ENCODE results near the gene ATP2B2. TPM values are rescaled to one million over a fixed set of nuclear protein-coding genes. Genes with fewer than 3 reads are reported as not detected.

ATP2B2 gene
- total RNA-seq, 1 experiment from 2014 or later: not detected

DNA sequence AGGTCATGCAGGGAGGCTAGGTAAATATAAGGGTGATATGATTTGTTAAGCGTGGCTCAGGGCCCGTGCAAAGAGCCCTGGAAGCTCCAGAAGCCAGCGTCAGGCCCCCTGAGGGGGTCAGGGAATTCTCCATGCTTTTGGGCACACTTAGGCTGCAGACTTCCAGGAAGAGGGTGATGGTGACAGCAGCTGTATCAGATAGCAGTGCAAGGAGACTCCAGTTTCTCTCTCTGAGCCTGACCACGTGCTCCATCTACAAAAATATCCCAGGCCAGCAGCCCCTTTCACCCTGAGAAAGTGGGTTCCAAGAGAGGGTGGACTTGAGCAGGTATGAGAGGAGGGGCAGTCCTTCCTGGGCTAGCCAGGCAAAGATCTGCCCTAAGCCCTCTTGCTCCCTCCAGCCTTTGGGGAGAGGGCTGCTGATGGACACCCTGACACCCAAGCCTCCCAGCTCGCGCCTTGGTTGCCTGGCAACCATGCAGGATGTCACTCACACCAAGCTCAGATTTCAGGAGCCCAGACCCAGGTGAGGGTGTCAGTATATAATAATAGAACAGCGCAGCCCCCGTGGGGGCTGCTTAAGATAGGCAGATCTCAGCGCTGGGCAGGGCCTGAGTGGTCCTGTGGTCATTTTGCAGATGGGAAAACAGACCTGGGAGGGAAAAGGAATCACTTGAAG is 35.8 kb downstream of the ATP2B2 start:
- no peaks in the 10 kb centered on the region for H3K9me2 ChIP-seq (ENCODE audit: insufficient read depth)
- no peaks in the 10 kb centered on the region for H3K9me3 ChIP-seq (ENCODE audit: control insufficient read depth in 1 of 2, insufficient read depth in 1 of 2, low read depth in 1 of 2, low read length in 2 of 2)
- DNase-seq (ENCODE audit: low read depth, low spot score) (no peak), ATAC-seq (no peak)
- no peak for TF ChIP-seq SIN3A (IDR thresholded peaks at IDR 0.05; ENCODE audit: low read depth)
- TF ChIP-seq FOSL1 (IDR thresholded peaks at IDR 0.05; ENCODE audit: low read depth): no peak
- TF ChIP-seq EZH2 (IDR thresholded peaks at IDR 0.05): no peak
- no peak for TF ChIP-seq EZH2phosphoT487 (IDR thresholded peaks at IDR 0.05; ENCODE audit: borderline replicate concordance)
- no TSS peak for BruUV-seq (replicated peaks)
- no peak overlapping the region for H3K27ac ChIP-seq (ENCODE audit: low read depth, low read length)
- ChIA-PET RAD21 (ENCODE audit: low non-redundant PET in 1 of 2, low total read pairs in 2 of 2, uncharacterized antibody in 2 of 2, unreplicated experiment in 2 of 2) (no interaction called here), CTCF (no interaction called here), POLR2A (no interaction called here)
- no peak overlapping the region for H2AFZ ChIP-seq (ENCODE audit: low read depth, low read length, poor library complexity, severe bottlenecking)
- H3K36me3 ChIP-seq (ENCODE audit: control insufficient read depth in 1 of 2, insufficient read depth in 2 of 2, low read length in 2 of 2): no peaks in the 10 kb centered on the region
- H3K79me2 ChIP-seq (ENCODE audit: insufficient read depth, low read length): no peaks in the 10 kb centered on the region
- no peak overlapping the region for H3K4me3 ChIP-seq (replicated peaks in 1 of 2; ENCODE audit: low read depth in 1 of 2, low read length in 2 of 2)
- intact Hi-C loops (cut with micrococcal nuclease): no loop called here
- no peaks in the 10 kb centered on the region for H4K20me1 ChIP-seq (ENCODE audit: insufficient read depth)
- no peak overlapping the region for H3K4me2 ChIP-seq (ENCODE audit: low read length)
- H3K4me1 ChIP-seq (ENCODE audit: control insufficient read depth in 1 of 2, insufficient read depth in 2 of 2, low read length in 2 of 2): no peaks in the 10 kb centered on the region
- no peak overlapping the region for H3K9ac ChIP-seq (ENCODE audit: low read length)
- H3K27me3 ChIP-seq (ENCODE audit: insufficient read depth, low read length): peaks cover 17% of the 10 kb centered on the region; the same call in 1 of the 2 replicates

DNA sequence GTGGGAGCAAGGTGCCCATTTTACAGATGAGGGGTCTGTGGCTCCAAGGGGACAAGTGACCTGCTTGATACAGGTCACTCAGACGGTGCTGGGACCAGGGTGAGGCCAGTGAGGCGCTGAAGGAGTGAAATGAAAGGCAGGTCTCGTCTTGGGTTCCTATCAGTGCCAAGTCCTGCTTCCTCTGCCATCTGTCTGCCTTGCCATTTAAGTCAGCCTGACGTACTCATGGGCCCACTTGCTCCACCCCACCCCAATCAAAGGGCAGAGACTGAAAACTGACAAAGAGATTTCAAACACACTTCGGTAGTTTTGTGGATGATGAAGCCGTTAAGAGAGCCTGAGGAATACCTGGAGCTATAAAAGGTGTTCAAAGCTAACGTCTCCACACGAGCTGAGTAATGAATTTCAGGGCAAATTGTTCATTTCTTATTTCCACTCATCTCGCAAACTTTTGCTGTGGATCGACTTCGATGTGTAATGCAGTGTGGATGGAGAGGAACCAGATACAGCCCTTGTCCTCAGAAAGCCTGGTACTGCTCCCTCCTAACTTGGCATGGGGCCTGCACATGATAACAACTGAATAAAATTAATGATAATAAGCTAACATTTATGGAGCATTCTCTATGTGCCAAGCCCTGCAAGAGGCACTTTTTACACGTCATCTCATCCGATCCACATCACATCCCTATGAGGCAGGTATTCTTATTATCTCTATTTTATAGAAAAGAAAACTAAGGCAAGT is 36.6 kb downstream of the ATP2B2 start:
- intact Hi-C loops (cut with micrococcal nuclease): no loop called here
- H3K27me3 ChIP-seq (ENCODE audit: insufficient read depth, low read length): peaks cover 20% of the 10 kb centered on the region; the same call in 1 of the 2 replicates
- H3K79me2 ChIP-seq (ENCODE audit: insufficient read depth, low read length): no peaks in the 10 kb centered on the region
- no peaks in the 10 kb centered on the region for H3K4me1 ChIP-seq (ENCODE audit: control insufficient read depth in 1 of 2, insufficient read depth in 2 of 2, low read length in 2 of 2)
- no peak overlapping the region for H3K4me2 ChIP-seq (ENCODE audit: low read length)
- no peak overlapping the region for H3K4me3 ChIP-seq (replicated peaks in 1 of 2; ENCODE audit: low read depth in 1 of 2, low read length in 2 of 2)
- no peak overlapping the region for H3K27ac ChIP-seq (ENCODE audit: low read depth, low read length)
- POLR2A ChIA-PET: no interaction called here
- no peaks in the 10 kb centered on the region for H3K9me2 ChIP-seq (ENCODE audit: insufficient read depth)
- no peaks in the 10 kb centered on the region for H4K20me1 ChIP-seq (ENCODE audit: insufficient read depth)
- CTCF ChIA-PET: no interaction called here
- no peaks in the 10 kb centered on the region for H3K36me3 ChIP-seq (ENCODE audit: control insufficient read depth in 1 of 2, insufficient read depth in 2 of 2, low read length in 2 of 2)
- no TSS peak for BruUV-seq (replicated peaks)
- no peak for DNase-seq (ENCODE audit: low read depth, low spot score)
- TF ChIP-seq TCF7L2 (IDR thresholded peaks at IDR 0.05; ENCODE audit: borderline replicate concordance, extremely low read depth, insufficient read depth, insufficient read length) (no peak), ZFX (IDR thresholded peaks at IDR 0.05) (no peak), EZH2phosphoT487 (IDR thresholded peaks at IDR 0.05; ENCODE audit: borderline replicate concordance) (no peak), ZNF274 (IDR thresholded peaks at IDR 0.05; ENCODE audit: low read depth, low read length) (no peak)
- no peaks in the 10 kb centered on the region for H3K9me3 ChIP-seq (ENCODE audit: control insufficient read depth in 1 of 2, insufficient read depth in 1 of 2, low read depth in 1 of 2, low read length in 2 of 2)
- RAD21 ChIA-PET (ENCODE audit: low non-redundant PET in 1 of 2, low total read pairs in 2 of 2, uncharacterized antibody in 2 of 2, unreplicated experiment in 2 of 2): no interaction called here
- no peak overlapping the region for H3K9ac ChIP-seq (ENCODE audit: low read length)
- H2AFZ ChIP-seq (ENCODE audit: low read depth, low read length, poor library complexity, severe bottlenecking): no peak overlapping the region
- no peak for ATAC-seq

Measured in HCT116 (cell line).